Measurements from ENCODE around the gene TASOR2.

- TF ChIP-seq, protein P1, sequence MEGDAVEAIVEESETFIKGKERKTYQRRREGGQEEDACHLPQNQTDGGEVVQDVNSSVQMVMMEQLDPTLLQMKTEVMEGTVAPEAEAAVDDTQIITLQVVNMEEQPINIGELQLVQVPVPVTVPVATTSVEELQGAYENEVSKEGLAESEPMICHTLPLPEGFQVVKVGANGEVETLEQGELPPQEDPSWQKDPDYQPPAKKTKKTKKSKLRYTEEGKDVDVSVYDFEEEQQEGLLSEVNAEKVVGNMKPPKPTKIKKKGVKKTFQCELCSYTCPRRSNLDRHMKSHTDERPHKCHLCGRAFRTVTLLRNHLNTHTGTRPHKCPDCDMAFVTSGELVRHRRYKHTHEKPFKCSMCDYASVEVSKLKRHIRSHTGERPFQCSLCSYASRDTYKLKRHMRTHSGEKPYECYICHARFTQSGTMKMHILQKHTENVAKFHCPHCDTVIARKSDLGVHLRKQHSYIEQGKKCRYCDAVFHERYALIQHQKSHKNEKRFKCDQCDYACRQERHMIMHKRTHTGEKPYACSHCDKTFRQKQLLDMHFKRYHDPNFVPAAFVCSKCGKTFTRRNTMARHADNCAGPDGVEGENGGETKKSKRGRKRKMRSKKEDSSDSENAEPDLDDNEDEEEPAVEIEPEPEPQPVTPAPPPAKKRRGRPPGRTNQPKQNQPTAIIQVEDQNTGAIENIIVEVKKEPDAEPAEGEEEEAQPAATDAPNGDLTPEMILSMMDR (IDR thresholded peaks at IDR 0.05) = no peak
- TF ChIP-seq POLR2AphosphoS5 (IDR thresholded peaks at IDR 0.05) (no peak), POLR2A (IDR thresholded peaks at IDR 0.05) (no peak), EP300 (IDR thresholded peaks at IDR 0.05; ENCODE audit: low read depth) (no peak)
These were observed 23.7 kb downstream of the TASOR2 start for GRCh38 chr10:5708356-5708755.

Measured in transverse colon (tissue), 4 donors.